ENCODE data around the gene ZSWIM6.

Gene ZSWIM6

GRCh38 chr5:61322738-61323725, 9.0 kb upstream of the ZSWIM6 start:
- H3K36me3 ChIP-seq (ENCODE audit: control insufficient read depth, insufficient read depth, low read length): no peaks in the 10 kb centered on the region
- no peak overlapping the region for H3K27ac ChIP-seq (ENCODE audit: low read depth, low read length)
- peaks cover 28% of the 10 kb centered on the region for H3K27me3 ChIP-seq (ENCODE audit: control insufficient read depth, insufficient read depth, low read length)
- no peak overlapping the region for H3K9ac ChIP-seq (ENCODE audit: low read length)
- H3K4me3 ChIP-seq (ENCODE audit: low read depth, low read length): no peak overlapping the region
- peaks cover 17% of the 10 kb centered on the region for H3K4me1 ChIP-seq (ENCODE audit: control insufficient read depth, insufficient read depth, low read length)
- no peaks in the 10 kb centered on the region for H3K9me3 ChIP-seq (ENCODE audit: control insufficient read depth, insufficient read depth, low read depth, low read length)

GRCh38 chr5:61327760-61328753, 4.0 kb upstream of the ZSWIM6 start:
- H3K4me3 ChIP-seq (ENCODE audit: low read depth, low read length): no peak overlapping the region; the same call in 1 of the 2 replicates
- peaks cover 51% of the 10 kb centered on the region for H3K27me3 ChIP-seq (ENCODE audit: control insufficient read depth, insufficient read depth, low read length)
- H3K4me1 ChIP-seq (ENCODE audit: control insufficient read depth, insufficient read depth, low read length): peaks cover 31% of the 10 kb centered on the region
- H3K36me3 ChIP-seq (ENCODE audit: control insufficient read depth, insufficient read depth, low read length): no peaks in the 10 kb centered on the region
- no peaks in the 10 kb centered on the region for H3K9me3 ChIP-seq (ENCODE audit: control insufficient read depth, insufficient read depth, low read depth, low read length)
- no peak overlapping the region for H3K27ac ChIP-seq (ENCODE audit: low read depth, low read length)
- no peak overlapping the region for H3K9ac ChIP-seq (ENCODE audit: low read length)

- no peak overlapping the region for H3K9ac ChIP-seq (ENCODE audit: low read length)
Observed at GRCh38 chr5:61328791-61329549, 3.1 kb upstream of the ZSWIM6 start.

GRCh38 chr5:61329550-61330128, 2.4 kb upstream of the ZSWIM6 start:
- Histone ChIP-seq H3K9ac (ENCODE audit: low read length) (no peak overlapping the region), H3K9me3 (ENCODE audit: control insufficient read depth, insufficient read depth, low read depth, low read length) (no peaks in the 10 kb centered on the region), H3K4me3 (ENCODE audit: low read depth, low read length) (peak overlapping the region; percentile 97)

More at GRCh38 chr5:61328791-61329549, 3.1 kb upstream of the ZSWIM6 start:
- Histone ChIP-seq H3K27me3 (ENCODE audit: control insufficient read depth, insufficient read depth, low read length) (peaks cover 58% of the 10 kb centered on the region), H3K36me3 (ENCODE audit: control insufficient read depth, insufficient read depth, low read length) (no peaks in the 10 kb centered on the region), H3K4me3 (ENCODE audit: low read depth, low read length) (peak overlapping the region; percentile 97; the same call in 1 of the 2 replicates), H3K4me1 (ENCODE audit: control insufficient read depth, insufficient read depth, low read length) (peaks cover 31% of the 10 kb centered on the region), H3K27ac (ENCODE audit: low read depth, low read length) (no peak overlapping the region), H3K9me3 (ENCODE audit: control insufficient read depth, insufficient read depth, low read depth, low read length) (no peaks in the 10 kb centered on the region)

GRCh38 chr5:61330341-61330844, 1.7 kb upstream of the ZSWIM6 start:
- H3K36me3 ChIP-seq (ENCODE audit: control insufficient read depth, insufficient read depth, low read length): no peaks in the 10 kb centered on the region
- peak overlapping the region; percentile 82 for H3K9ac ChIP-seq (ENCODE audit: low read length)
- peak overlapping the region; percentile 97 for H3K4me3 ChIP-seq (ENCODE audit: low read depth, low read length)
- peaks cover 38% of the 10 kb centered on the region for H3K4me1 ChIP-seq (ENCODE audit: control insufficient read depth, insufficient read depth, low read length)
- no peaks in the 10 kb centered on the region for H3K9me3 ChIP-seq (ENCODE audit: control insufficient read depth, insufficient read depth, low read depth, low read length)
- H3K27me3 ChIP-seq (ENCODE audit: control insufficient read depth, insufficient read depth, low read length): peaks cover 68% of the 10 kb centered on the region
- H3K27ac ChIP-seq (ENCODE audit: low read depth, low read length): no peak overlapping the region

More at GRCh38 chr5:61329550-61330128, 2.4 kb upstream of the ZSWIM6 start:
- no peak overlapping the region for H3K27ac ChIP-seq (ENCODE audit: low read depth, low read length)
- no peaks in the 10 kb centered on the region for H3K36me3 ChIP-seq (ENCODE audit: control insufficient read depth, insufficient read depth, low read length)
- H3K27me3 ChIP-seq (ENCODE audit: control insufficient read depth, insufficient read depth, low read length): peaks cover 64% of the 10 kb centered on the region
- H3K4me1 ChIP-seq (ENCODE audit: control insufficient read depth, insufficient read depth, low read length): peaks cover 31% of the 10 kb centered on the region

- H3K4me3 ChIP-seq (ENCODE audit: low read depth, low read length): peak overlapping the region; percentile 97
- H3K27ac ChIP-seq (ENCODE audit: low read depth, low read length): peak overlapping the region; percentile 13; the same call in 1 of the 2 replicates
- H3K36me3 ChIP-seq (ENCODE audit: control insufficient read depth, insufficient read depth, low read length): no peaks in the 10 kb centered on the region
- H3K9me3 ChIP-seq (ENCODE audit: control insufficient read depth, insufficient read depth, low read depth, low read length): no peaks in the 10 kb centered on the region
- peaks cover 38% of the 10 kb centered on the region for H3K4me1 ChIP-seq (ENCODE audit: control insufficient read depth, insufficient read depth, low read length)
- H3K9ac ChIP-seq (ENCODE audit: low read length): peak overlapping the region; percentile 82
- peaks cover 73% of the 10 kb centered on the region for H3K27me3 ChIP-seq (ENCODE audit: control insufficient read depth, insufficient read depth, low read length)
Observed at GRCh38 chr5:61330845-61331406, 1.1 kb upstream of the ZSWIM6 start.

DNA sequence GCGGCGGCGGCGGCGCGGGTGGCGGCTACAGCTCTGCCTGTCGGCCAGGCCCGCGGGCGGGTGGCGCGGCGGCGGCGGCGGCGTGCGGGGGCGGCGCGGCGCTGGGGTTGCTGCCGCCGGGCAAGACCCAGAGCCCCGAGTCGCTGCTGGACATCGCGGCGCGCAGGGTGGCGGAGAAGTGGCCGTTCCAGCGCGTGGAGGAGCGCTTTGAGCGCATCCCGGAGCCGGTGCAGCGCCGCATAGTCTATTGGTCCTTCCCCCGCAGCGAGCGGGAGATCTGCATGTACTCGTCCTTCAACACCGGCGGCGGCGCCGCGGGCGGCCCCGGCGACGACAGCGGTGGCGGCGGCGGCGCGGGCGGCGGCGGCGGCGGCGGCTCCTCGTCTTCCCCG, 296 bp downstream of the ZSWIM6 start:
- Histone ChIP-seq H3K27me3 (ENCODE audit: control insufficient read depth, insufficient read depth, low read length) (peaks cover 62% of the 10 kb centered on the region), H3K27ac (ENCODE audit: low read depth, low read length) (no peak overlapping the region), H3K4me3 (ENCODE audit: low read depth, low read length) (peak overlapping the region; percentile 83)

GRCh38 chr5:61332851-61333320, 828 bp downstream of the ZSWIM6 start:
- H3K27me3 ChIP-seq (ENCODE audit: control insufficient read depth, insufficient read depth, low read length): peaks cover 57% of the 10 kb centered on the region
- H3K4me1 ChIP-seq (ENCODE audit: control insufficient read depth, insufficient read depth, low read length): peaks cover 30% of the 10 kb centered on the region
- peak overlapping the region; percentile 81 for H3K9ac ChIP-seq (ENCODE audit: low read length)
- H3K4me3 ChIP-seq (ENCODE audit: low read depth, low read length): peak overlapping the region; percentile 80
- H3K9me3 ChIP-seq (ENCODE audit: control insufficient read depth, insufficient read depth, low read depth, low read length): no peaks in the 10 kb centered on the region
- no peaks in the 10 kb centered on the region for H3K36me3 ChIP-seq (ENCODE audit: control insufficient read depth, insufficient read depth, low read length)
- no peak overlapping the region for H3K27ac ChIP-seq (ENCODE audit: low read depth, low read length)

More for the DNA sequence above, 296 bp downstream of the ZSWIM6 start:
- peak overlapping the region; percentile 85 for H3K9ac ChIP-seq (ENCODE audit: low read length)
- no peaks in the 10 kb centered on the region for H3K36me3 ChIP-seq (ENCODE audit: control insufficient read depth, insufficient read depth, low read length)
- no peaks in the 10 kb centered on the region for H3K9me3 ChIP-seq (ENCODE audit: control insufficient read depth, insufficient read depth, low read depth, low read length)
- H3K4me1 ChIP-seq (ENCODE audit: control insufficient read depth, insufficient read depth, low read length): peaks cover 36% of the 10 kb centered on the region

DNA sequence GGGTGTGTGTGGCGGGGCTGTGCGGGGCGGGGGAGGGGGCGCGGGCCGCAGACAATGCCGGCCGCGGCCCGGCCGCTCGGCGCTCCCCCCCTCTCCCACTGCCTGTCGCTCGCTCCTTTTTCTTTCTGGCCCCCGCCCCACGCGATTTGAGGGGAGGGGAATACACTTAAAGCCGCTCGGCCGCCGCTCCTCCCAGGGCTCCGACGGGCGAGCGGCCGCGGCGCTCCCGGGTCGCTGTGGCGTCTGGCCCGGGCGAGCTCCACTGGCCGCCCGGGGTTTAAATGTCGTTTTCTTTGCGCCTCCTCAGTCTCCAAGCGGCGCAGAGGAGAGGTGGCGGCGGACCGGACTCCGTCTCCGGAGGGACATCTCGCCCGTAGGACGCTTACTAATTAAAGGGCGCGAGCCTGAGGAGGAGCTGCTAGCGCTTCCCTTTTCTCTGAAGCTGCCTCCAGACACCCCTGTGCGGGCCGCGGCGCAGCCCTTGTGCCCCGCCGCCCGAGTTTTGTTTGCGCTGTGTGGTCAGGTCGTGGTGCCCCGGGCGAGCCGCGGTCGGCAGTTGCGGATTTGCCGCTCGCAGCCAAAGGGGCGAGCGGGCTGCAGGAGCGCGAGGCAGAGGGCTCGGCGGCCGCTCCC, 1.4 kb downstream of the ZSWIM6 start:
- no peaks in the 10 kb centered on the region for H3K9me3 ChIP-seq (ENCODE audit: control insufficient read depth, insufficient read depth, low read depth, low read length)
- H3K4me1 ChIP-seq (ENCODE audit: control insufficient read depth, insufficient read depth, low read length): peaks cover 25% of the 10 kb centered on the region
- H3K27me3 ChIP-seq (ENCODE audit: control insufficient read depth, insufficient read depth, low read length): peaks cover 51% of the 10 kb centered on the region
- H3K4me3 ChIP-seq (ENCODE audit: low read depth, low read length): peak overlapping the region; percentile 80
- no peaks in the 10 kb centered on the region for H3K36me3 ChIP-seq (ENCODE audit: control insufficient read depth, insufficient read depth, low read length)
- H3K27ac ChIP-seq (ENCODE audit: low read depth, low read length): no peak overlapping the region
- peak overlapping the region; percentile 81 for H3K9ac ChIP-seq (ENCODE audit: low read length)
